Fibroblast of the aortic adventitia (primary cell): ENCODE measurements around the gene XCR1. TPM values are rescaled to one million over a fixed set of nuclear protein-coding genes. Genes with fewer than 3 reads are reported as not detected.
A peak's percentile ranks its signal among the peaks of the same experiment; 100 is the strongest.

Experiments used
- DNase-seq: peaks from one replicate; pipeline ENCODE4 v3.0.0-alpha.2; 2010; ENCODE audit warnings: low read depth
- H3K4me3 ChIP-seq: 2 replicates; pipeline ENCODE4 v1.5.1; 2011; ENCODE audit warnings: low read depth, mild to moderate bottlenecking, control low read depth, low read length, moderate library complexity
- CTCF ChIP-seq: IDR thresholded peaks from 2 replicates; pipeline ENCODE4 v1.5.1; 2011; ENCODE audit warnings: mild to moderate bottlenecking, low read length, control low read depth, inconsistent platforms; ENCODE audit not compliant: insufficient read depth
- total RNA-seq: library from RNA; depleted of rRNA; stranded (reverse); fragments of >200 nt; gene quantifications from 2 replicates; pipeline ENCODE4 v1.2.3, GENCODE V29; 2012; ENCODE audit warnings: low replicate concordance

The XCR1 gene
- total RNA-seq, 1 donor: not detected

- TF ChIP-seq CTCF: no peak
- no peak overlapping the region for H3K4me3 ChIP-seq
- no peak for DNase-seq
Measured at GRCh38 chr3:46067401-46067800, 40.1 kb upstream of the XCR1 start.

GRCh38 chr3:46065750-46066256 is 38.5 kb upstream of the XCR1 start:
- TF ChIP-seq CTCF: no peak
- H3K4me3 ChIP-seq: no peak overlapping the region
- DNase-seq: no peak

DNA sequence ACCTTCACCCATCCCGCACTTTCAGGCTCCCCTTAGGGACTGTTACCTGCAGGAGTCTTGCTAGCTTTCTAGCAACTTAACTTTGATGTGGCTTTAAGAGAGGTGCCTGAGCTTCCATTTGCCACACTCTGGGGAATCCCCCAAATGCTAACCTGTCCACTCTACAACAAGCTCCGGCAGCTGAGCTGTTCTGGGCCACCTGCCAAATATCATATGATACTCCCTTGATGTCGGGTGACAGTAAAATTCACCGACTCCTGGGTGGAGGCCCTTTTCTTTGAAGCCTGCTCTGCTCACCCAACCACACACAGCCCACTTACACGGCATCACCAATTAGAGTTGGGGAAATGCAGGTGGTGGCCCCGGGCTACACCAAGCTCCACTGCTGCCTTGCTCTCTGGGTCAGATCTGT is 38.0 kb upstream of the XCR1 start:
- TF ChIP-seq CTCF: no peak
- no peak overlapping the region for H3K4me3 ChIP-seq
- no peak for DNase-seq

DNA sequence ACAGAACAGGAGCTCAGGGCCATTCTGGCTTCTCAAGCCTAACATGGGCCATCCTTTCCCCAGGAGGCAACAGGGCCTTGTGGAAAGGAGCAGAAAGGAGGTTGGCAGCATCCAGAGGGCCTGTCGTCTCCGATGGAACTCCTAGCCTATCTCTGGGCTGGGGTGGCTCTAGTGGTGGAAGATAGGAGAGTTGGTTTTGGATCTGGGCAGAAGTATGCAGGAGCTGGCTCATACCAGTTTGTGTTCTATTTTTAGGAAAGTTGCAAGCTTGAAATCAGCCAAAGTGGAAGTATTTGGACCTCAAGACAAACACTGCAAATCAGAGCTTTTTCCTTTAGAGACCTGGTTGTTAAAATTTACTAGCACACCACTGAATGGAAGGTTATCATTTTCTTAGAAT is 35.4 kb upstream of the XCR1 start:
- peak; percentile 63 for DNase-seq
- no peak for TF ChIP-seq CTCF
- no peak overlapping the region for H3K4me3 ChIP-seq

DNA sequence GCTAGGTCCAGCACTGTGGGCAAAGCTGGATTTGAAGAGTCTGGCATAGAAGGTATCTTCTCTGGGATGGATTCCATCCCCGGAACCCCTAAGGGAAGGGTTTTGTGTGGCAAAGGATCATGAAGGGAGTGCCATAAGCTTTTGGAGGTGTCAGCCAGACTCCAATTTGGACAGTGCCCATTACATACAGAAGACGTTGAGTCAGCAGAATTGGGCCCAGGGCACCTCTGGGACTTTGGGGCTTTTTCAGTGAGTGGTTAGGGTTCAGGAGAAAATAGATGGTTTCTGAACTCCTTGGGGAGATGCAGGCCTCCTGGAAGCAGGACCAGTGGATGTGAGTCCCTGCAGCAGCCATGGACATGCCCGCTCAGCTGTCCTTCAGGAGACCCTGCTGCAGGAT is 34.6 kb upstream of the XCR1 start:
- DNase-seq: no peak
- no peak overlapping the region for H3K4me3 ChIP-seq
- TF ChIP-seq CTCF: no peak

DNA sequence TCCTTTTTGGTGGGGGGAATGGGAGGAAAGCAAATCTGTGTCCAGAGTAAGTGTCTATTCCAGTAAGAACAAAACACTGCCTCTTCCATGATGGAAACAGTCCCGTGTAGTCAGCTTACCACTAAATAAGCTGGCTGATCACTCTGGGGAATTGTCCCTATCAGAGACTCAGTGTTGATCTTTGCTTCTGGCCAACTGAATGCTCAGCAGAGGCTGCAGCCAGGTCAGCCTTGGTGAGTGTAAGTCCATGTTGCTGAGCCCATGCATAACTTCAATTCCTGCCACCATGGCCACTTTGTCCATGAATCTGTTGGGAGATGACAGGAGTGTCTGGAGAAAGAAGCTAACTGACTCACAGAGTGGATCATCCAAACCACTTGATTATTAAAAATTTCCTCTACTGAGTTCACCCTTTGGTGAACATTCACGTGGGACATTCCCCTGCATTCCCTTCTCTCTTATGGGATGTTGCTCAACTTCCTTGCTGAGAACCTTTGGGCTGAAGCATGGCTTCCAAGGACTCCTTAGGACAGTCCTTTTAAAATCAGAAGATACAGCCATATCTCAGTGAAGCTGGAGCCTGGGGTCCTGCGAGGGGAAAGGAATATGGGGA is 33.9 kb upstream of the XCR1 start:
- DNase-seq: peak; percentile 46
- no peak for TF ChIP-seq CTCF
- H3K4me3 ChIP-seq: no peak overlapping the region

DNA sequence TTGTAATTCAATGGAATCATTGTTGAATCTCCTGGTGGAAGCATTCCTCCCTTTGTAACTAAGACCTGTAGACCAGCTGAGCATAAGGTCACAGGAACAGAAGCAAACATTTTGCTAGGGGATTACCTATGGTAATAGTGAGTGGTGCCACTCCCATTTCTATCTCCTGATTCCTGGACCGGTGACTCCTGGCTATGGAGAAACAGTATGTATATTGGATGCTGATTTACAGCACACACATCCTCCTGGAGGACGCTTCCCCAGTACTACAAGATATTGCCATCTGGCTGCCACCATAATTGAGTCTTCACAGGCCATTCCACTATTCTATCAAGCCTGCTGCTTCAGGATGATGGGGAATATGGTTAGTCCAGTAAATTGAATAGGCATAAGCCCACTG is 33.3 kb upstream of the XCR1 start:
- no peak for TF ChIP-seq CTCF
- no peak overlapping the region for H3K4me3 ChIP-seq
- DNase-seq: no peak
